NCI-H2196 treated with DMSO at 0.1 percent for 48 hours (cell line): ENCODE data around the gene FBXL14.

Source experiments
- DNase-seq: peaks from one replicate; lab custom pipeline; 2025; ENCODE audit not compliant: unreplicated experiment; lab: John Stamatoyannopoulos, UW

Gene FBXL14

DNA sequence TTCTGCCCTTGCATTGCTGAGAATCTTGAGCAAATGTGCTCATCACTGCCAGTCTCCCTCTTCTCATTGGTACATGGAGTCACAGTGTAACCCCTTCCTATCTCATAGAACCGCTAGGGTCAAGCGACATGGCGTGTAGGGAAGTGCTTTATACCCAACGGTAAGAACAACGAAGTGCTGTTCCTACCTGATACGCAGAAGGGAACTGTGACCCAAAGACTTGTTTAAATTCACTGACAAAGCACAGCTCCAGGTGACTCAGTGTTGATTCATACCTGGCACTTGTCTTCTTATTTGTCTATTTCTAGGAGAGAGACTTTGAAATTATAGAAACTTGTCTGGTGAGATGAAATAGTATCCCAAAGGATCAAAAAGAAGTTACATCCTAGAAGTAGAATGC, 53.7 kb downstream of the FBXL14 start:
- no peak for DNase-seq

DNA sequence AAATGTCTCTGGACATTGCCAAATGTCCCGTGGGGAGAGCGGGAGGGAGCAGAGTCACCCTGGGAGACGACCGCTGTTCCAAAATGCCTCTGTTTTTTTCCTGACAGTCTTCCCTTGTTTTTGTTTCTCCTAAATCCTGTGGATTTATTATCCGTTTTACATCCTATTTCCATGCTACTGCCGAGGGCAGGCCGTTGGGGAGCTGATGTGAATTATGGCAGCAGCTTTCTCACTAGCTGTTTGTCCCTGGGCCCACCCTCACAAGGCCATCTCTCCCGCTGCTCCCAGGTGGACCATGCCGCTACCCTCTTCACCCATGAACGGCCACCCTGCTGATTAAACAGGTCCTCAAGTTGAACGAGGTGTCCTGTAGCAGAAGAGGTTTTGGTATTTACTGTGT, 55.2 kb downstream of the FBXL14 start:
- DNase-seq = no peak

GRCh38 chr12:1536817-1537216, 57.6 kb downstream of the FBXL14 start:
- DNase-seq = no peak

DNA sequence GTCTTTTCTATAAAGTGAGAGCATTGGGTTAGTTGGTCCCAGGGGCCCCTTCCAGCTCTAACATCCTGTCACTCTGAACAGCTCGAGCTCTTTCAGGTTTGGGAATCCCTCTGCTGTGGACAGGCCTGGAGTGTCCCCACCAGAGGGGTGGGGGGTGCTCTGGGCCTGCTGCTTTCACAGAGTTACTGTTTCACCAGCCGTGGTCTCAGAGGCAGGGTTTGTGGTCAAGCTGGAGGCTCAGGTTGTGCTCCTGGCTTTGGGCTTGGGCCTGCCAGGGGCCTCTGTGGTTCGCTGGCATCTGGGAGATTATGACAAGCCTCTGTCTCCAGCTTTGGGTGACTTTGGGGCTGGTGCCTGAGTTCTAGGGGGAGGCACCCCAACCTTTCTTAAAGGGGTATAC, 59.6 kb downstream of the FBXL14 start:
- DNase-seq = no peak

DNA sequence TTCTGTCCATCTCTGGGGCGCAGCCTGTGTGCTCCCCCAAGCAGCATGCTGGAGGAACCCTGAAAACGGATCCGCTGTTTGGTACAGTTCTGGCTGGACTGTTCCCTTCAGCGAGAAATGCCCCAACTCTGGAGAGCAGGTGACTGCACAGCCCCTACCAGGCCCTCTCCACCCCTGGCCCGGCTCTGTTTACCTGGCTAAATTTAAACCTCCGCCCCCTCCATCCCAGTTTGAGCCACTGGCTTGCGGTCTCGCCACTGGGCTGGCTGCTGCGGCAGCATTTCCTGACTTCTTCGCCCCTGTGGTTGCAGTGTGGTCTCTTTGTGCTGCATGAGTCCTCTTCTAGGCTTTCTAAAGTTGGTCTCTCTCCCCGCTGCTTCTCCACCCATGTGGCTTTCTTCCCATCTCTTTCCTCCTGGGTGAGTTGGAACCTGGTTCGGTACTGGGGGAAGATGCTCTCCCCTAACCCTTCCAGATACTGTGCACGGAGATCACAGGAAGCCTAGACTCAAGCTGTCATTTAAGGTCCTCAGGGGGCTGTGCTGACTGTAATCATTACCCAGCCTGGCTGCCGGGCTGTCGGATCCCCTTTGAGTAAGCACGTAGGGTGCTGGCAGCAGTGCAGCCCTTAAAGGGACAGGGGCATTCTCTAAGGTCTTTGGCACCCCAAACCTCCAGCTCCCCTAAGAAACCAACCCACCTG, 60.6 kb downstream of the FBXL14 start:
- DNase-seq = no peak

GRCh38 chr12:1533205-1533601, 61.2 kb downstream of the FBXL14 start:
- DNase-seq = no peak

DNA sequence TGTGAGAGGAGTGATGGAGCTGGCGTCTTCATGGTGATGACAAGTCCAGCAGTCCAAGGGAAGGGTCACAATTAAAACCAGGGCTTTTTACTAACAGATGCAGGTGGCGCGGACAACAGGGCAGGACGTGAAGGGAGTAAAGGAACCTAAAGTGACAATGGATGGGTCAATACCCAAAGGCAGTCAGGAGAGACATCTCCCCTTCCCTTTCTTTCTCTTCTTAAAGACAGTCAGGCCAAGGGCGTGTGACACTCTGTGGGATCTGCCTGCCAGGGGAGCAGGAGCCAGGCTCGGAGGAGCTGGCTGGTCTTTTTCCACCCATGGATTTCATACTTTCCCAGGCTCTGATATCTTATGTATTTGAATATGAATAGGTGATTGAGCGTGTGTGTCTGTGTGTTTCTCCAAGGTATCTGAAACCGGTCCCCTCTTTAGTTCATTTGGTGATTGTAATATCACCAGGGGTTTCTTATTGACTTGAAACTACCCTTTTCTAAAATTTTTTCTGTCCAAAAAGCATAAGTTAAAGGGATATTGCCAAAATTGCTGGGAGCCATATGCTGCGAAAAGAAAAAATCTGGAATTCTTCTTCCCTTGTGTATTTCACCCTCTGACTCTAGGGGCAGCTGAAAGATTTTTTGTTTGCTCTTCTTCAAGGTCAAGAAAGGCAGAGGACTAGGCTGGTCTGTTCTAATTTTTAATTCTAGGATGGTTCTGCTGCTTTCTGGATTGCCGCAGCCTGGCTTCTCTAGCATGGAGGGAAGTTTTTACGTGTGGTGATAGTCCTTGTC, 61.8 kb downstream of the FBXL14 start:
- DNase-seq = no peak

GRCh38 chr12:1531654-1532374, 62.6 kb downstream of the FBXL14 start:
- no peak for DNase-seq

DNA sequence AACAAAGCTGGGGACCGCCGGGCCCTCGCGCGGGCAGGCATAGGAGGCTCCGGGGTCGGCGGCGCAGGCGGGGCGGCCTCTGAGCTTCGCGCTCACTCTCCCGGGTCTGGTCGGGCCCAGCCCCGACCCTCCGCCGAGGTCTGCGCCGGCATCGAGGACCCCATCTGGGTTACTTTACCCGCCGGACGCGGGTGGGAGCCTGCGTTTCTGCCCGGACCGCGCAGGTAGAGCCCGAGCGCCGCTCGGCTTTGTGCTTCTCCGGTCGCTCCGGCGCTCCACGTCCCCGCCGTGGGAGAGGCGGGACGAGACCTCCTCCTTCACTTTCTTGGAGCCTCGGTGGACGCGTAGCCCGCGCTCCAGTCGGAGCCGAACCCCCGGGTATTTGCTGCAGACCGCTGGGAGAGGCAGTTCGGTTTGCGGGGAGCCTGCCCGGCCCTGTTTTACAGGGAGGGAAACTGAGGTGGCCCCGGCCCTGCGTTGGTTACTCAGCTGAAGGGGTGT, 63.2 kb downstream of the FBXL14 start:
- no peak for DNase-seq

DNA sequence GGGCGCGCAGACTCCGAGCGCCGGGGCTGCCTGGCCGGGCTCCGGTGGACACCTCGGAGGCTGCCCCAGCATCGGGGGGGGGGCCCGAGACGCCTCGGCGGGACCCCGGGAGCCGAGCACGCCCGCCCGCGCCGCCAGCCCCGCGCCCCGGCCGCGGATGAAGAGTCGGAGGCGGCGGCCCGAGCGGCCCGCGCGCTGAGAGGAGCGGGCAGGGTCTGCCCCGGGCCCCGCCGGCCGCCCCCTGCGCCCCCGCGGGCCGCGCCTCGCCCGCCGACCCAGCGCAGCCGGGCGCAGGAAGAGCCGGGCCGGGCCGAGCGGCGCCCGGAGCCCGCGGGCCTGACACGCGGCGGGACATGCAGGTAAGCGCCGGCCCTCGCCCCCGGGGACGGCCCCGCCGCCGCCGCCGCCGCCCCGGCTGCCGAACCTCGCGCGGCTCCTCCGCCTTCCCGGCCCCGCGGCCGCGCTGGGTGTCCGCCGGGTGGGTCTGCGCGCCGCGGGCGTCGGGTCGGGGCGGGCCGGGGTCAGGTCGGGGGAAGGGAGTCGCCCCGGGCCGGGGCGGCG, 63.7 kb downstream of the FBXL14 start:
- DNase-seq = no peak

DNA sequence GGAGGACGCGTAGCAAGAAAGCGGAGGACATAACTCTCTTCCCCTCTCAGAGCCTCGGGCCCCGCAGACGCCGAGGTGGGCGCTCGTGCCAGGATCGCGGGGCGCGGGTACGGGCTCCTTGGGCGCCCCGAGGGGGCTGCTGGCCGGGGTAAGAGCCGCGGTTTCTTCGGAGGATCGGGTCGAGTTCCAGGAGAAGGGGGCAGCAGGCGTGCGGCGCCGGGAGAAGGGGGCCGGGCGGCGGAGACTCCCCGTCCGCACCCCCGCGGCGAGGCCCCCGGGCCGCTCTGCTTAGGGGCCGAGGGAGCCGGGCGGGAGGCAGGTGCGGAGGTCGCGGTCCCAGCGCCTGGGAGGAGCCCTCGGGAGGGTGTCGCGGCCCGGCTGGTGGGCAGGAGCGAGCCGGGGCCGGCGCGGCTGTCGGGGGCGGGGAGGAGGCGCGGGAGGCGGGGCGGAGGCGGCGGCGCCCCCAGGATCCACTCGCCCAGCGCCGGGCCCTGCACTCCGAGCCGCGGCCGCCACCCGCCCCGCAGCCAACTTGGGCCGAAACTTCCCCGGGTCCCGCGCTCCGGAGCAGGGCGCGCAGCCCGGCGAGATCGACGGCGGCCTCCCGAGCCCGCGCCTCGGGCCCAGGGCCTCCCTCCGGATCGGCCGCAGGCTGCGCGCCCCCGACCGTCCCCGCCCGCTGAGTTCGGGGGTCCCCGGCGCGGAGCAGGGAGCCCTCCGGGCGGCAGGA, 64.4 kb downstream of the FBXL14 start:
- no peak for DNase-seq

- DNase-seq = no peak
Observed at GRCh38 chr12:1529228-1529861, 65.0 kb downstream of the FBXL14 start.

GRCh38 chr12:1528791-1529190, 65.6 kb downstream of the FBXL14 start:
- DNase-seq = no peak

GRCh38 chr12:1527789-1528188, 66.6 kb downstream of the FBXL14 start:
- no peak for DNase-seq

GRCh38 chr12:1525858-1526257, 68.5 kb downstream of the FBXL14 start:
- no peak for DNase-seq

- DNase-seq = no peak
Observed at GRCh38 chr12:1523558-1524050, 70.8 kb downstream of the FBXL14 start.

DNA sequence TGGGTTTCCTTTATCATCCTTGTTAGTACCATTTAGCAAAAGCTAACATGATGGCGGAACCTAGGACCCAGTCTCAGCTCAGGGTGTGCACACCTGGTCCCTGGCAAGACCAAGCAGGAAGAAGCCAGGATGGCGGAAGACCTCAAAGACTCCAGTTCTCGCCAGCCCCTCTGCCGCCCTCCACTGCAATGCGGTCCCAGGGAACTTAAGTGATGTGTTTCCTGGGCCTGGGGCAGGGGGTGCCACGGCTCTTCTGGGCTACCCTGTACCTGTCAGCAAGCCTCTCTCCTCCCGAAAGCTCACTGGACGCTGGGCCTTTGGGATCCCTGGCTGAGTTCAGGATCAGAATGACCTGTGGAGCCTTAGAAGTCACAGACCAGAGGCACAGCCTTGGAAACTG, 71.3 kb downstream of the FBXL14 start:
- DNase-seq = no peak

- DNase-seq = no peak
Observed at GRCh38 chr12:1519642-1520041, 74.7 kb downstream of the FBXL14 start.

- DNase-seq = no peak
Observed at GRCh38 chr12:1518591-1519516, 75.5 kb downstream of the FBXL14 start.
